HCT116 (cell line): ENCODE data around the gene COL23A1. TPM values are rescaled to one million over a fixed set of nuclear protein-coding genes. Genes with fewer than 3 reads are reported as not detected.

Experiments
- ATAC-seq: fragments of 200-7000 bp; cut with Tn5 transposase; 2 replicates; pipeline ENCODE4 v1.9.1; 2020; ENCODE audit warnings: mild to moderate bottlenecking, moderate library complexity
- BruUV-seq: library from RNA; stranded (reverse); fragments of 400-500 nt; replicated peaks from 2 replicates; lab custom pipeline; 2021; lab: Mats Ljungman, UMichigan
- CTCF ChIA-PET: fragments of 300-600 bp; sonication (Branson Sonifier 250); formaldehyde crosslinking; loops from one replicate; lab custom pipeline; 2021; ENCODE audit warnings: antibody characterized with exemption; lab: Charles Lee
- POLR2A ChIA-PET: fragments of 300-600, 350-600 bp; sonication (Branson Sonifier 250); formaldehyde crosslinking; loops from one replicate; lab custom pipeline; 2021; ENCODE audit warnings: antibody characterized with exemption; lab: Charles Lee
- RAD21 ChIA-PET, 2 experiments: fragments of 300-600 bp; sonication (Branson Sonifier 250); formaldehyde crosslinking; loops; one replicate each; lab custom pipeline; 2023; ENCODE audit warnings: low total read pairs in 2 of 2; ENCODE audit not compliant: uncharacterized antibody in 2 of 2, unreplicated experiment in 2 of 2, low non-redundant PET in 1 of 2; lab: Charles Lee
- DNase-seq: peaks from one replicate; pipeline ENCODE4 v3.0.0-alpha.2; 2010; ENCODE audit warnings: low read depth, low spot score
- H2AFZ ChIP-seq: fragments of 200-600 bp; shearing (Covaris generic), sonication (generic); 2 replicates; pipeline ENCODE4 v1.6.1; 2017; ENCODE audit warnings: low read depth, mixed run types, mixed read lengths, antibody characterized with exemption, low read length; ENCODE audit not compliant: poor library complexity, severe bottlenecking
- H3K27ac ChIP-seq: 2 replicates; pipeline ENCODE4 v1.5.1; 2012; ENCODE audit warnings: low read depth, low read length
- H3K27me3 ChIP-seq: fragments of 200-600 bp; sonication (generic); 2 replicates; pipeline ENCODE4 v1.6.1; 2016; ENCODE audit warnings: mixed run types, low read length, mixed read lengths; ENCODE audit not compliant: insufficient read depth
- H3K36me3 ChIP-seq, 2 experiments: fragments of 200-500 bp in 1 of 2; fragments of 200-600 bp in 1 of 2; sonication (Bioruptor generic) in 1 of 2; sonication (generic) in 1 of 2; 2 replicates each; pipeline versions ENCODE4 v1.5.1 to v1.6.1; 2014 to 2016; ENCODE audit warnings: low read length in 2 of 2, inconsistent platforms in 1 of 2, mixed read lengths in 1 of 2, mixed run types in 1 of 2; ENCODE audit not compliant: insufficient read depth in 2 of 2, control insufficient read depth in 1 of 2
- H3K4me1 ChIP-seq, 2 experiments: fragments of 200-600 bp in 1 of 2; sonication (generic) in 1 of 2; 2 replicates each; pipeline versions ENCODE4 v1.5.1 to v1.6.1; 2012 to 2017; ENCODE audit warnings: low read length in 2 of 2, inconsistent platforms in 1 of 2, mild to moderate bottlenecking in 1 of 2, mixed read lengths in 1 of 2, mixed run types in 1 of 2, moderate library complexity in 1 of 2; ENCODE audit not compliant: insufficient read depth in 2 of 2, control insufficient read depth in 1 of 2
- H3K4me2 ChIP-seq: fragments of 200-600 bp; sonication (generic); 2 replicates; pipeline ENCODE4 v1.6.1; 2017; ENCODE audit warnings: mixed run types, low read length, mixed read lengths
- H3K4me3 ChIP-seq, 2 experiments: fragments of 200-600 bp in 1 of 2; sonication (generic) in 1 of 2; replicated peaks in 1 of 2; 2 replicates each; pipeline ENCODE4 v1.5.1; 2011 to 2016; ENCODE audit warnings: low read length in 2 of 2, control low read depth in 1 of 2, low read depth in 1 of 2, mild to moderate bottlenecking in 1 of 2, mixed read lengths in 1 of 2, mixed run types in 1 of 2
- H3K79me2 ChIP-seq: fragments of 200-600 bp; sonication (generic); 2 replicates; pipeline ENCODE4 v1.6.1; 2017; ENCODE audit warnings: mild to moderate bottlenecking, mixed run types, low read length, moderate library complexity, mixed read lengths; ENCODE audit not compliant: insufficient read depth
- H3K9ac ChIP-seq: fragments of 200-600 bp; sonication (generic); 2 replicates; pipeline ENCODE4 v1.6.1; 2016; ENCODE audit warnings: low read length, mixed read lengths
- H3K9me2 ChIP-seq: fragments of 200-600 bp; sonication (generic), shearing (Covaris generic); 2 replicates; pipeline ENCODE4 v1.6.1; 2017; ENCODE audit warnings: mixed run types, mild to moderate bottlenecking, moderate library complexity; ENCODE audit not compliant: insufficient read depth
- H3K9me3 ChIP-seq, 2 experiments: fragments of 200-500 bp in 1 of 2; fragments of 200-600 bp in 1 of 2; sonication (Bioruptor generic) in 1 of 2; sonication (generic) in 1 of 2; 2 replicates each; pipeline ENCODE4 v1.6.1; 2014 to 2017; ENCODE audit warnings: low read length in 2 of 2, mixed read lengths in 2 of 2, inconsistent platforms in 1 of 2, low read depth in 1 of 2, mild to moderate bottlenecking in 1 of 2, mixed run types in 1 of 2, moderate library complexity in 1 of 2; ENCODE audit not compliant: control insufficient read depth in 1 of 2, insufficient read depth in 1 of 2
- H4K20me1 ChIP-seq: fragments of 200-600 bp; sonication (generic), shearing (Covaris generic); 2 replicates; pipeline ENCODE4 v1.6.1; 2017; ENCODE audit warnings: mixed run types, mild to moderate bottlenecking, moderate library complexity; ENCODE audit not compliant: insufficient read depth
- ATF3 ChIP-seq: IDR thresholded peaks from 2 replicates; pipeline ENCODE4 v1.6.1; 2012
- CEBPB ChIP-seq: IDR thresholded peaks from 2 replicates; pipeline ENCODE4 v1.6.1; 2012; ENCODE audit warnings: low read depth
- CTCF ChIP-seq, 3 experiments: fragments of 200-600 bp in 1 of 3; sonication (generic) in 1 of 3; IDR thresholded peaks in 2 of 3; conservative IDR thresholded peaks in 1 of 3; 2 replicates each; pipeline ENCODE4 v1.5.1; 2012 to 2017; ENCODE audit warnings: low read depth in 2 of 3, low read length in 2 of 3, antibody characterized with exemption in 1 of 3, borderline replicate concordance in 1 of 3, control low read depth in 1 of 3, mild to moderate bottlenecking in 1 of 3, mixed read lengths in 1 of 3, mixed run types in 1 of 3, moderate library complexity in 1 of 3; ENCODE audit not compliant: insufficient read depth in 1 of 3
- EGR1 ChIP-seq: IDR thresholded peaks from 2 replicates; pipeline ENCODE4 v1.6.1; 2012; ENCODE audit warnings: low read depth
- ELF1 ChIP-seq: IDR thresholded peaks from 2 replicates; pipeline ENCODE4 v1.6.1; 2012; ENCODE audit warnings: low read depth, borderline replicate concordance
- EZH2 ChIP-seq: fragments of 200-600 bp; sonication (generic); IDR thresholded peaks from 2 replicates; pipeline ENCODE4 v1.6.1; 2017; ENCODE audit warnings: antibody characterized with exemption, mixed run types
- EZH2phosphoT487 ChIP-seq: fragments of 200-600 bp; IDR thresholded peaks from 2 replicates; pipeline ENCODE4 v1.6.1; 2018; ENCODE audit warnings: antibody characterized with exemption, borderline replicate concordance
- POLR2A ChIP-seq: IDR thresholded peaks from 2 replicates; pipeline ENCODE4 v1.7.0; 2011; ENCODE audit warnings: borderline replicate concordance; ENCODE audit not compliant: insufficient read depth, insufficient read length; ENCODE audit errors: extremely low read depth
- POLR2AphosphoS5 ChIP-seq: IDR thresholded peaks from 2 replicates; pipeline ENCODE4 v1.6.1; 2011; ENCODE audit warnings: mild to moderate bottlenecking, low read depth, low read length, moderate library complexity
- RAD21 ChIP-seq: IDR thresholded peaks from 2 replicates; pipeline ENCODE4 v1.6.1; 2012; ENCODE audit warnings: low read depth, mild to moderate bottlenecking
- SIN3A ChIP-seq: IDR thresholded peaks from 2 replicates; pipeline ENCODE4 v1.6.1; 2012; ENCODE audit warnings: low read depth
- SRF ChIP-seq: IDR thresholded peaks from 2 replicates; pipeline ENCODE4 v1.6.1; 2012; ENCODE audit warnings: low read depth
- TCF7L2 ChIP-seq: IDR thresholded peaks from 2 replicates; pipeline ENCODE4 v1.7.0; 2011; ENCODE audit warnings: borderline replicate concordance, inconsistent platforms; ENCODE audit not compliant: insufficient read depth, insufficient read length; ENCODE audit errors: extremely low read depth
- YY1 ChIP-seq: IDR thresholded peaks from 2 replicates; pipeline ENCODE4 v1.6.1; 2011; ENCODE audit warnings: low read length, low read depth, moderate library complexity, mild to moderate bottlenecking; ENCODE audit not compliant: insufficient replicate concordance; ENCODE audit errors: extremely low read depth
- intact Hi-C: fragments of 100-400 bp; cut with micrococcal nuclease; formaldehyde crosslinking; loops from 2 replicates; pipeline ENCODE4 v1.10.0; 2022
- total RNA-seq: library from RNA; stranded (reverse); gene quantifications from one replicate; pipeline ENCODE4 v1.2.1, GENCODE V29; 2021; ENCODE audit not compliant: unreplicated experiment
- TF ChIP-seq, protein P1 (sequence below): IDR thresholded peaks from 2 replicates; pipeline ENCODE4 v1.6.1; 2012; ENCODE audit warnings: low read depth
- TF ChIP-seq, protein P2 (sequence below): IDR thresholded peaks from 2 replicates; pipeline ENCODE4 v1.6.1; 2012

COL23A1 gene
- total RNA-seq, 1 experiment from 2014 or later: not detected

DNA sequence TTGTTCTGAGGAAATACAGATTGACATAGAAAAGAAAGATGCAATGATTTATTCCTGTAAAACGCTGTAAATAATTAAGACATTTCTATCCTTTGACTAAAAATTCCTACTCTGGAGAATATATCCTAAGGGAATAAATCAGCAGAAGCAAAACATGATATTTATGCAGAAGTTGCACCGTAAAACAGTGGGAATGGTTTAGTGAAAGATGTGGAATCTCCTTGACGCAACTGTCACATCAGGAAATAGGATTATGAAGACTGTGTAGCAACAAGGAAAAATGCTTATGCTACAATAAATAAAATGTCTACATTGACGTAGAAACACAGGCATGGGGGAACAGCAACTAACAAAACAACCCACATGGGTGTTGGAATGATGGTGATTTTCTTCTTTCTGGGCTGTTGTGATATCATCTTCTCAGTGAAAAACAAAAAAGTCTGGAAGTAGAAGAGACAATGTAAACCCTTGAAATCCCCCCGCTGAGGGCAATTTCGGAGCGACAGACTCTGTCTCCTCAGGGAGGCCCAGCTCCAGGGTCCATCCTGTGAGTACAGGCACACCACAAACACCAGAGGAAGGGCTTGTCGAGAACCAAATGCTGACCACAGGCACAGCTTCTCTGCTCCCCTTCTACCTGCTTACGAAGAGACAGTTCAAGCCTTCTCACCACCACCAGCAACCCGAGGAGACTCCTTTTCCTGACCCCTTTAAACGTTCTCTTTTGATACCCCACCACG is 25.2 kb downstream of the COL23A1 start (continued):
- TF ChIP-seq, protein P1, sequence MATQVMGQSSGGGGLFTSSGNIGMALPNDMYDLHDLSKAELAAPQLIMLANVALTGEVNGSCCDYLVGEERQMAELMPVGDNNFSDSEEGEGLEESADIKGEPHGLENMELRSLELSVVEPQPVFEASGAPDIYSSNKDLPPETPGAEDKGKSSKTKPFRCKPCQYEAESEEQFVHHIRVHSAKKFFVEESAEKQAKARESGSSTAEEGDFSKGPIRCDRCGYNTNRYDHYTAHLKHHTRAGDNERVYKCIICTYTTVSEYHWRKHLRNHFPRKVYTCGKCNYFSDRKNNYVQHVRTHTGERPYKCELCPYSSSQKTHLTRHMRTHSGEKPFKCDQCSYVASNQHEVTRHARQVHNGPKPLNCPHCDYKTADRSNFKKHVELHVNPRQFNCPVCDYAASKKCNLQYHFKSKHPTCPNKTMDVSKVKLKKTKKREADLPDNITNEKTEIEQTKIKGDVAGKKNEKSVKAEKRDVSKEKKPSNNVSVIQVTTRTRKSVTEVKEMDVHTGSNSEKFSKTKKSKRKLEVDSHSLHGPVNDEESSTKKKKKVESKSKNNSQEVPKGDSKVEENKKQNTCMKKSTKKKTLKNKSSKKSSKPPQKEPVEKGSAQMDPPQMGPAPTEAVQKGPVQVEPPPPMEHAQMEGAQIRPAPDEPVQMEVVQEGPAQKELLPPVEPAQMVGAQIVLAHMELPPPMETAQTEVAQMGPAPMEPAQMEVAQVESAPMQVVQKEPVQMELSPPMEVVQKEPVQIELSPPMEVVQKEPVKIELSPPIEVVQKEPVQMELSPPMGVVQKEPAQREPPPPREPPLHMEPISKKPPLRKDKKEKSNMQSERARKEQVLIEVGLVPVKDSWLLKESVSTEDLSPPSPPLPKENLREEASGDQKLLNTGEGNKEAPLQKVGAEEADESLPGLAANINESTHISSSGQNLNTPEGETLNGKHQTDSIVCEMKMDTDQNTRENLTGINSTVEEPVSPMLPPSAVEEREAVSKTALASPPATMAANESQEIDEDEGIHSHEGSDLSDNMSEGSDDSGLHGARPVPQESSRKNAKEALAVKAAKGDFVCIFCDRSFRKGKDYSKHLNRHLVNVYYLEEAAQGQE: no peak
- TF ChIP-seq RAD21 (no peak), ATF3 (no peak), CTCF (IDR thresholded peaks at IDR 0.05 in 2 of 3, conservative IDR thresholded peaks at IDR 0.05 in 1 of 3; ENCODE audit: borderline replicate concordance in 1 of 3, insufficient read depth in 1 of 3, low read depth in 2 of 3, low read length in 2 of 3) (no peak), ELF1 (no peak), EZH2 (no peak)
- TF ChIP-seq, all 23 proteins: peak for 0

GRCh38 chr5:178564397-178564796 is 25.8 kb downstream of the COL23A1 start:
- ATAC-seq (no peak), DNase-seq (no peak)
- H3K4me3 ChIP-seq: no peak overlapping the region
- no peaks in the 10 kb centered on the region for H3K79me2 ChIP-seq
- BruUV-seq: no TSS peak
- H3K27me3 ChIP-seq: no peaks in the 10 kb centered on the region
- H3K4me1 ChIP-seq: no peaks in the 10 kb centered on the region
- intact Hi-C loops: no loop called here
- no peak overlapping the region for H2AFZ ChIP-seq
- no peak overlapping the region for H3K27ac ChIP-seq
- POLR2A ChIA-PET: no interaction called here
- H3K9ac ChIP-seq: no peak overlapping the region
- RAD21 ChIA-PET: no interaction called here
- H3K9me3 ChIP-seq: no peaks in the 10 kb centered on the region
- H3K9me2 ChIP-seq: no peaks in the 10 kb centered on the region
- no peaks in the 10 kb centered on the region for H4K20me1 ChIP-seq
- CTCF ChIA-PET: no interaction called here
- no peaks in the 10 kb centered on the region for H3K36me3 ChIP-seq
- H3K4me2 ChIP-seq: no peak overlapping the region
- TF ChIP-seq SIN3A (no peak), RAD21 (no peak), YY1 (no peak), SRF (no peak), POLR2AphosphoS5 (no peak), EGR1 (no peak), CEBPB (no peak), ELF1 (no peak), POLR2A (no peak), TCF7L2 (no peak), EZH2phosphoT487 (no peak), ATF3 (no peak)
- TF ChIP-seq, protein P2, sequence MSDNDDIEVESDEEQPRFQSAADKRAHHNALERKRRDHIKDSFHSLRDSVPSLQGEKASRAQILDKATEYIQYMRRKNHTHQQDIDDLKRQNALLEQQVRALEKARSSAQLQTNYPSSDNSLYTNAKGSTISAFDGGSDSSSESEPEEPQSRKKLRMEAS: no peak
